Thymus (tissue), 11 donors: ENCODE measurements around the gene SLC30A5. TPM values are rescaled to one million over a fixed set of nuclear protein-coding genes. Genes with fewer than 3 reads are reported as not detected.
"Not testable (repeated sequence)": the region's sequence is repeated elsewhere in the genome, so short reads cannot be mapped to it uniquely, and the experiment has no call there.

Source experiments
- DNase-seq, 9 donors: peaks; one replicate each; pipeline ENCODE4 v3.0.0-alpha.2; 2013; ENCODE audit warnings: low spot score in 9 of 9, low read depth in 6 of 9, missing footprints in 1 of 9
- H3K27ac ChIP-seq, 2 donors: one replicate each; pipeline ENCODE4 v1.5.1; 2013; ENCODE audit warnings: control low read depth in 1 of 2, low read depth in 1 of 2, low read length in 1 of 2, mild to moderate bottlenecking in 1 of 2, moderate library complexity in 1 of 2
- H3K27me3 ChIP-seq, 2 donors: one replicate each; pipeline ENCODE4 v1.5.1; 2013; ENCODE audit warnings: low read length in 1 of 2; ENCODE audit not compliant: control insufficient read depth in 2 of 2, insufficient read depth in 1 of 2
- H3K36me3 ChIP-seq, 2 donors: one replicate each; pipeline ENCODE4 v1.5.1; 2013; ENCODE audit warnings: low read length in 1 of 2, mild to moderate bottlenecking in 1 of 2, moderate library complexity in 1 of 2; ENCODE audit not compliant: control insufficient read depth in 2 of 2, insufficient read depth in 2 of 2
- H3K4me1 ChIP-seq, 2 donors: one replicate each; pipeline ENCODE4 v1.5.1; 2013; ENCODE audit warnings: low read length in 2 of 2; ENCODE audit not compliant: control insufficient read depth in 2 of 2, insufficient read depth in 2 of 2
- H3K4me3 ChIP-seq, 2 donors: one replicate each; pipeline ENCODE4 v1.5.1; 2013; ENCODE audit warnings: low read length in 2 of 2, control low read depth in 1 of 2, mild to moderate bottlenecking in 1 of 2
- H3K9me3 ChIP-seq, 2 donors: one replicate each; pipeline ENCODE4 v1.5.1; 2013; ENCODE audit warnings: low read length in 1 of 2, mild to moderate bottlenecking in 1 of 2; ENCODE audit not compliant: control insufficient read depth in 2 of 2, insufficient read depth in 1 of 2
- WGBS: extraction: QIAGEN DNeasy Blood & Tissue Kit; methylation state at CpG from one replicate; pipeline ENCODE4 v1.1.7; 2013; 5-methylcytosine and 5-hydroxymethylcytosine counted together
- polyA plus RNA-seq: library from polyadenylated mRNA; stranded (reverse); fragments of 200-250 nt; gene quantifications from one replicate; pipeline ENCODE4 v1.2.3, GENCODE V29; 2013
- total RNA-seq: library from RNA; stranded (reverse); fragments of 120-200 nt; gene quantifications from one replicate; pipeline ENCODE4 v1.2.4, GENCODE V29; 2013
- donor health status: healthy.

SLC30A5 gene
- total and polyA plus RNA-seq, 2 donors = 37.6 to 54.9 TPM

DNA sequence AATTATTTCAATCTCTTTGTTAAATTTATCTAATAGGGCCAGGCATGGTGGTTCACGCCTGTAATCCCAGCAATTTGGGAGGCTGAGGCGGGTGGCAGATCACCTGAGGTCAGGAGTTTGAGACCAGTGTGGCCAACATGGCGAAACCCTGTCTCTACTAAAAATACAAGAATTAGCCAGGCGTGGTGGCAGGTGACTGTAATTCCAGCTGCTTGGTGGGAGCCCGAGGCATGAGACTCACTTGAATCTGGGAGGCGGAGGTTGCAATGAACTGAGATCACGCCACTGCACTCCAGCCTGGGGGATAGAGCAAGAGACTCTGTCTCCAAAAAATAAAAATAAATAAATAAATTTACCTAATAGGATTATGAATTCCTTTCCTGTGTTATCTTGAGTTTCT lies 54.8 kb downstream of the SLC30A5 start:
- not testable (repeated sequence) for H3K27ac ChIP-seq, H3K27me3 ChIP-seq, H3K4me1 ChIP-seq, H3K4me3 ChIP-seq, DNase-seq, H3K36me3 ChIP-seq, H3K9me3 ChIP-seq
- 96% methylated on average over 7 of the region's 7 CpGs for WGBS

DNA sequence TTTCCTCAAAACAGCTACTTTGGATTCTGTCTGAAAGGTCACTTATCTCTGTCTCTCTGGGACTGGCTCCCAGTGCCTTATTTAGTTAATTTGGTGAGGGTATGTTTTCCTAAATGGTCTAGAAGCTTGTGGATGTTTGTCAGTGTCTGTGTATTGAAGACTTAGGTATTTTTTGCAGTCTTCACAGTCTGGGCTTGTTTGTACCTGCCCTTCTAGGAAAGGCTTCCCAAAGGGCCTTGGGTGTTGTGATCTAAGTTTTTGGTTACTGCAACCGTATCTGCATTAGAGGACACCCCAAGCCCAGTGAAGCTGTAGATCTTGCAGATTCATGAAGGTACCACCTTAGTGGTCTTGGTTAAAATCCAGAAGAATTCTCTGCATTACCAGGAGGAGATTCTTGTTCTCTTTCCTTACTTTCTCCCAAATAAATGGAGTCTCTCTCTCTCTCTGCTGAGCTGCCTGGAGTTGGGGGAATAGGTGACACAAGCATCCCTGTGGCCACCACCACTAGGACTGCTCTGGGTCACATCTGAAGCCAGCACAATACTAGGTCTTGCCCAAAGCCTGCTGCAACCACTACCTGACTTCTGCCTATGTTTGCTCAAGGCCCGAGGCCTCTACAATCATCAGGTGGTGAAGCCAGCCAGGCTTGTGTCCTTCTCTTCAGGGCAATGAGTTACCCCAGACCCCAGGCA lies 55.3 kb downstream of the SLC30A5 start:
- Histone ChIP-seq H3K36me3 (no peaks in the 10 kb centered on the region), H3K27me3 (no peaks in the 10 kb centered on the region), H3K9me3 (no peaks in the 10 kb centered on the region), H3K4me3 (no peak overlapping the region), H3K27ac (no peak overlapping the region), H3K4me1 (no peaks in the 10 kb centered on the region)
- no peak for DNase-seq
- 97% methylated on average over 2 of the region's 2 CpGs for WGBS

DNA sequence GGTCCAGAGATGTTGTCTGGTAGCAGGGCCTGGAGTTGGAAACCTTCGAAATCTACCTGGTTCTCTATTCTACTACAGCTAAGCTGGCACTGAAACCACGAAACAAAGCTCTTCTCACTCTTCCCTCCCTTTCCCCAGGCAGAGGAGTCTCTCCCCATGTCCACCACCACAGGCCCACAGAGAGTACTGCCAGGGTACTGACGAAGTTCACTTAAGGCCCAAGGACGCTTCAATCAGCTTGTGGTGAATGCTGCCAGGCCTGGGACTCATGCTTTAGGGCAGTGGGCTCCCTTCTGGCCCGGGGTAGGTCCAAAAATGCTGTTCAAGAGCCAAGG lies 55.8 kb downstream of the SLC30A5 start:
- Histone ChIP-seq H3K36me3 (no peaks in the 10 kb centered on the region), H3K27ac (no peak overlapping the region), H3K27me3 (no peaks in the 10 kb centered on the region), H3K9me3 (no peaks in the 10 kb centered on the region), H3K4me1 (no peaks in the 10 kb centered on the region), H3K4me3 (no peak overlapping the region)
- DNase-seq = no peak
- 96% methylated on average over 5 of the region's 5 CpGs for WGBS

DNA sequence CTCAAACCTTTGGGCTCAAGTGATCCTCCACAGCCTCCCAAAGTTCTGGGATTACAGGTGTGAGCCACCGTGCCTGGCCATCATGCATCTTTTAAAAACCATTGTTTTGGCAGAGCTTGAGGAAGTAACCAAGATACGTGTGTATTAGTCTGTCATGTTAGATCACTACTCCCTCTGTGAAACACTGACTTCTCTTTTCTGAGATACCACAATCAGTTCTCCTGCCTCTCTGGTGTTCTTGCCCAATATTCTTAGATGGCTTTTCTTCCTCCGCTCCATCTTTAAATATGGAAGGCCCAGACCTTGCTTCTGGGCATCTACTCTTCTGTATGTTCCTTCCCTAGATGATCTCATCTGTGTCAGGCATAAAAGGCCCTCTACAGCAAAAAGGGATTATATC lies 58.9 kb downstream of the SLC30A5 start:
- H3K36me3 ChIP-seq = no peaks in the 10 kb centered on the region
- no peaks in the 10 kb centered on the region for H3K9me3 ChIP-seq
- no peak for DNase-seq
- WGBS = 73% methylated on average over 3 of the region's 3 CpGs
- H3K27me3 ChIP-seq = no peaks in the 10 kb centered on the region
- H3K27ac ChIP-seq = no peak overlapping the region
- H3K4me1 ChIP-seq = no peaks in the 10 kb centered on the region
- no peak overlapping the region for H3K4me3 ChIP-seq

DNA sequence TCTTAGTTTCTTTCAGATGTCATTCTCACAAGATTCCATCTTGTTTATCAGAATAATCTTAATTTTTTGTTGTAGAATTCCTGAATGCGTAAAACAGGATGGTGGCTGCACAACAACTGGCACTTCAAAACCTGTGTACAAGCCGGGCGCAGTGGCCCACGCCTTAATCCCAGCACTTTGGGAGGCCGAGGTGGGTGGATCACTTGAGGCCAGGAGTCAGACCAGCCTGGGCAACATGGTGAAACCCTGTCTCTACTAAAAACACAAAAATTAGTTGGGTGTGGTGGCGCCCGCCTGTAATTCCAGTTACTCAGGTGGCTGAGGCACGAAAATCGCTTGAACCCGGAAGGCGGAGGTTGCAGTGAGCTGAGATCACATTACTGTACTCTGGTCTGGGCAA lies 62.6 kb downstream of the SLC30A5 start:
- DNase-seq = no peak
- Histone ChIP-seq H3K36me3 (no peaks in the 10 kb centered on the region), H3K4me3 (no peak overlapping the region), H3K27ac (no peak overlapping the region), H3K4me1 (no peaks in the 10 kb centered on the region), H3K9me3 (no peaks in the 10 kb centered on the region), H3K27me3 (no peaks in the 10 kb centered on the region)
- WGBS = 98% methylated on average over 11 of the region's 11 CpGs

DNA sequence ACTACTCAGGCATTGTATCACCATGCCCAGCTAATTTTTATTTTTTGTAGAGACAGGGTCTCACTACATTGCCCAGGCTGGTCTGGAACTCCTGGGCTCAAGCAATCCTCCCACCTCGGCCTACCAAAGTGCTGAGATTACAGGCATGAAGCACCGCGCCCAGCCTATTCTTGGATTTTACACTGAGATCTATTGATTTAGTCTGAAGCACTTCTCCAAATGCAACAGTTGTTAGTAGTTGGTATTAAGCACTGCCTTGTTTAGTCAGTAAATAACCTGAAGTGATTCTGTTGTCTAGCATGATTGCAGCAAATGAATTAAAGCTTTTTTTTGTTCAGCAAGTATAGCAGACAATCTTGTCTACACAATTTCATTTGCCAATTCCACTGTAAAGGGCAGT lies 64.2 kb downstream of the SLC30A5 start:
- Histone ChIP-seq H3K27ac (no peak overlapping the region), H3K4me3 (no peak overlapping the region), H3K36me3 (no peaks in the 10 kb centered on the region), H3K4me1 (no peaks in the 10 kb centered on the region), H3K9me3 (no peaks in the 10 kb centered on the region), H3K27me3 (no peaks in the 10 kb centered on the region)
- DNase-seq = no peak
- 98% methylated on average over 3 of the region's 3 CpGs for WGBS

DNA sequence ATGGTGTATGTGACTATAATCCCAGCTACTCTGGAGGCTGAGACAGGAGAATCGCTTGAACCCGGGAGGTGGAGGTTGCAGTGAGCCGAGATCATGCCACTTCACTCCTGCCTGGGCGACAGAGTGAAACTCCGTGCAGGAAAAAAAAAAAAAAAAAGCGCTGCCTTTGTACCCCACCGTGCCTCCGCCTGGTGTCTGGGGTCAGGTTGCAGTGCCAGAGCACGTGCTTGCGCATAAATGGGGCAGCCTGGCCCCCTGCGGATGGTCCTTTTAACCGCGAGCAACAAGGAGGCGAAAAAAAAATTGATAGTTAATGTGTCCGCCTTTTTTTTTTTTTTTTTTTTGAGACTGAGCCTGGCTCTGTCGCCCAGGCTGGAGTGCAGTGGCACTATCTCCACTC lies 66.8 kb downstream of the SLC30A5 start:
- Histone ChIP-seq H3K27ac (no peak overlapping the region), H3K36me3 (no peaks in the 10 kb centered on the region), H3K27me3 (no peaks in the 10 kb centered on the region), H3K9me3 (no peaks in the 10 kb centered on the region), H3K4me1 (no peaks in the 10 kb centered on the region), H3K4me3 (no peak overlapping the region)
- DNase-seq = no peak
- WGBS = 96% methylated on average over 16 of the region's 16 CpGs

DNA sequence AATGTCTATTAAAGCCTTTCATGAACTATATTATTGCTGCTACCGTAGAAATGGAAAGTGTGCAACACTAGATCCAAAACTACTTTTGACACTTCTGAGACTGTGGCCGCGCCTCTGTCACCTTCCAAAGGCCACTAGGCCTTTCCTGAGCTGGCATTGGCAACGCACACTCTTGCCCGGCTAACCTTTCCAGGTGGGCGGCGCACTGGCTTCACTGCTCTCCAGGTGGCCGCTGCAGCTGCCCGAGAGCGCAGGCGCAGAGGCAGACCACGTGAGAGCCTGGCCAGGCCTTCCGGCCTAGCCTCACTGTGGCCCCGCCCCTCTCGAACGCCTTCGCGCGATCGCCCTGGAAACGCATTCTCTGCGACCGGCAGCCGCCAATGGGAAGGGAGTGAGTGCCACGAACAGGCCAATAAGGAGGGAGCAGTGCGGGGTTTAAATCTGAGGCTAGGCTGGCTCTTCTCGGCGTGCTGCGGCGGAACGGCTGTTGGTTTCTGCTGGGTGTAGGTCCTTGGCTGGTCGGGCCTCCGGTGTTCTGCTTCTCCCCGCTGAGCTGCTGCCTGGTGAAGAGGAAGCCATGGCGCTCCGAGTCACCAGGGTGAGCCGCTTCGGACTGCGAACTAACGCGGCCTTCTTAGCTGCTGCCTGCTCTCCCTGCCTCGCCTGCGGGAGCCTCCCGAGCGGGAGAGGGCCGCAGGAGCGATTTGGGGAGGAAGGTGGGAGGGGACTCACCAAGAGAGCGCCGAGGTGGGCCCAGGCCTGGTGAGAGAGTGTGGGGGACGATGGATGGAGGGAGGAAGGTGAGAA lies 73.1 kb downstream of the SLC30A5 start, which contains the start of gene CCNB1:
CCNB1 (plus strand) TSS at position 465 of the 807 bp plus-strand sequence; CDS start at position 578, 113 bp downstream.
- H3K4me3 ChIP-seq = peak within 1 kb of the TSS; percentile 58 to 81
- peak; percentile 89 to 97 (median 94) for DNase-seq
- H3K27ac ChIP-seq = peak within 1 kb of the TSS; percentile 71 to 72
- H3K9me3 ChIP-seq = peaks cover 0 to 3% of the 10 kb centered on the region in 2 donors
- H3K4me1 ChIP-seq = peaks cover 8 to 18% of the 10 kb centered on the region in 2 donors
- H3K27me3 ChIP-seq = no peaks in the 10 kb centered on the region
- 2% methylated on average over 50 of the region's 50 CpGs for WGBS
- H3K36me3 ChIP-seq = peaks cover 5 to 35% of the 10 kb centered on the region in 2 donors

DNA sequence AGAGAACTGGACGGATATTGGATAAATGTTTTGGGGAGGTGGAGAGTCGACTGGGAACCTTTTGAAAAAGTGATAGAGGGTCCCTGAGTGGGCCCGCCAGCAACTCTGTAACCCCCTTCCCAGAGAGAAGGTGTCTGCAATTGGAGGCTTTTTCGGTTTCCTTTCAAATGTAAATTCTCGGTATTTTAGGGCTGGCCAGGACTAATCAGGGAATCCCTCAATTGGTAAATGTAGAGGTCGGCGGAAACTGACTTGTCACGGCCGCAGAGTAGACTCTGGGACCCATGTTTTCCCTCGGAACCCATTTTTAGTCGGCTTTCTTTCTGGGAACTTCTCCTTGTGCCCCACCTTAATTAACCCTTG lies 73.7 kb downstream of the SLC30A5 start:
- H3K27me3 ChIP-seq = no peaks in the 10 kb centered on the region
- peak in 1 of 9 donors; percentile 2 for DNase-seq
- peak overlapping the region; percentile 58 to 81 for H3K4me3 ChIP-seq
- WGBS = 2% methylated on average over 11 of the region's 11 CpGs
- H3K9me3 ChIP-seq = peaks cover 0 to 3% of the 10 kb centered on the region in 2 donors
- H3K36me3 ChIP-seq = peaks cover 9 to 40% of the 10 kb centered on the region in 2 donors
- peaks cover 8 to 18% of the 10 kb centered on the region in 2 donors for H3K4me1 ChIP-seq
- peak overlapping the region in 1 of 2 donors; percentile 70 for H3K27ac ChIP-seq
